Tongue (tissue), 2 donors: ENCODE data around the gene CD247. TPM values are rescaled to one million over a fixed set of nuclear protein-coding genes. Genes with fewer than 3 reads are reported as not detected.

Experiments
- DNase-seq: peaks from one replicate; pipeline ENCODE4 v3.0.0-alpha.2; 2015
- total RNA-seq: library from RNA; depleted of rRNA; stranded (reverse); fragments of >200 nt; gene quantifications from one replicate; pipeline ENCODE4 v1.2.3, GENCODE V29; 2014

Gene CD247
- total RNA-seq, 1 donor from 2014 or later = 0.41 TPM

GRCh38 chr1:167542109-167543032 is 24.0 kb upstream of the CD247 start:
- no peak for DNase-seq

GRCh38 chr1:167541610-167542009 is 23.3 kb upstream of the CD247 start:
- DNase-seq = no peak

- no peak for DNase-seq
These were observed 22.7 kb upstream of the CD247 start for GRCh38 chr1:167541003-167541402.

- DNase-seq = peak; percentile 12
These were observed 20.3 kb upstream of the CD247 start for GRCh38 chr1:167538657-167539056.

- peak; percentile 92 for DNase-seq
These were observed 15.5 kb upstream of the CD247 start for GRCh38 chr1:167533851-167534300.

GRCh38 chr1:167532964-167533824 is 14.9 kb upstream of the CD247 start:
- DNase-seq = no peak

GRCh38 chr1:167532375-167532774 is 14.0 kb upstream of the CD247 start:
- no peak for DNase-seq

GRCh38 chr1:167529829-167530474 is 11.6 kb upstream of the CD247 start:
- DNase-seq = peak; percentile 95

GRCh38 chr1:167528057-167528728 is 9.9 kb upstream of the CD247 start:
- DNase-seq = no peak

GRCh38 chr1:167526667-167527383 is 8.5 kb upstream of the CD247 start:
- DNase-seq = no peak

GRCh38 chr1:167524651-167525050 is 6.3 kb upstream of the CD247 start:
- no peak for DNase-seq

GRCh38 chr1:167522246-167522645 is 3.9 kb upstream of the CD247 start:
- no peak for DNase-seq

- no peak for DNase-seq
These were observed 2.4 kb upstream of the CD247 start for GRCh38 chr1:167520711-167521206.

- no peak for DNase-seq
These were observed 596 bp downstream of the CD247 start for GRCh38 chr1:167517535-167518330.

- DNase-seq = no peak
These were observed 1.6 kb downstream of the CD247 start for GRCh38 chr1:167516404-167517388.

- DNase-seq = no peak
These were observed 2.4 kb downstream of the CD247 start for GRCh38 chr1:167515893-167516321.

- DNase-seq = no peak
These were observed 2.9 kb downstream of the CD247 start for GRCh38 chr1:167515461-167515860.

GRCh38 chr1:167514288-167514687 is 4.0 kb downstream of the CD247 start:
- no peak for DNase-seq
